OCI-LY7 (cell line): ENCODE results near the gene DGLUCY. TPM values are rescaled to one million over a fixed set of nuclear protein-coding genes. Genes with fewer than 3 reads are reported as not detected.

Source experiments
- BruUV-seq: library from RNA; stranded (reverse); fragments of 400-500 nt; replicated peaks from 2 replicates; lab custom pipeline; 2021; lab: Mats Ljungman, UMichigan
- CTCF ChIA-PET: fragments of 300-600 bp; sonication (Branson Sonifier 250); formaldehyde crosslinking; loops from one replicate; lab custom pipeline; 2022; ENCODE audit warnings: antibody characterized with exemption; ENCODE audit not compliant: unreplicated experiment; lab: Charles Lee
- POLR2A ChIA-PET: fragments of 300-600 bp; sonication (Branson Sonifier 250); formaldehyde crosslinking; loops from one replicate; lab custom pipeline; 2022; ENCODE audit warnings: antibody characterized with exemption; lab: Charles Lee
- DNase-seq: peaks from one replicate; pipeline ENCODE4 v3.0.0-alpha.2; 2015; ENCODE audit warnings: low spot score
- H2AFZ ChIP-seq: fragments of 200-600 bp; sonication (generic), shearing (Covaris generic); 2 replicates; pipeline ENCODE4 v1.6.1; 2014; ENCODE audit warnings: mild to moderate bottlenecking, antibody characterized with exemption, low read length, moderate library complexity
- H3K27ac ChIP-seq: fragments of 200-600 bp; sonication (generic); 2 replicates; pipeline ENCODE4 v1.5.1; 2014; ENCODE audit warnings: mixed run types, low read depth, mild to moderate bottlenecking, moderate library complexity, low read length, inconsistent platforms; ENCODE audit not compliant: poor library complexity, severe bottlenecking
- H3K36me3 ChIP-seq: fragments of 200-600 bp; sonication (generic); 2 replicates; pipeline ENCODE4 v1.6.1; 2014; ENCODE audit warnings: mild to moderate bottlenecking, antibody characterized with exemption, low read length, moderate library complexity, mixed read lengths; ENCODE audit not compliant: insufficient read depth
- H3K4me1 ChIP-seq: fragments of 200-600 bp; sonication (generic); 2 replicates; pipeline ENCODE4 v1.5.1; 2014; ENCODE audit warnings: mild to moderate bottlenecking, low read length; ENCODE audit not compliant: insufficient read depth, poor library complexity, severe bottlenecking
- H3K4me2 ChIP-seq: fragments of 200-600 bp; sonication (generic); 2 replicates; pipeline ENCODE4 v1.6.1; 2014; ENCODE audit warnings: mild to moderate bottlenecking, low read length
- H3K4me3 ChIP-seq: fragments of 200-600 bp; sonication (generic); 2 replicates; pipeline ENCODE4 v1.5.1; 2014; ENCODE audit warnings: mild to moderate bottlenecking, low read depth, low read length; ENCODE audit not compliant: poor library complexity, severe bottlenecking
- H3K79me2 ChIP-seq: fragments of 200-600 bp; sonication (generic); 2 replicates; pipeline ENCODE4 v1.6.1; 2016; ENCODE audit warnings: low read depth, mild to moderate bottlenecking, low read length, moderate library complexity, mixed read lengths; ENCODE audit not compliant: insufficient read depth
- H3K9me2 ChIP-seq: fragments of 200-600 bp; sonication (generic); 2 replicates; pipeline ENCODE4 v1.6.1; 2016; ENCODE audit warnings: mild to moderate bottlenecking, low read length, mixed read lengths; ENCODE audit not compliant: insufficient read depth
- H3K9me3 ChIP-seq: fragments of 200-600 bp; sonication (generic); 2 replicates; pipeline ENCODE4 v1.6.1; 2014; ENCODE audit warnings: mild to moderate bottlenecking, mixed run types, low read length, mixed read lengths
- H4K20me1 ChIP-seq: fragments of 200-600 bp; sonication (generic); 2 replicates; pipeline ENCODE4 v1.6.1; 2014; ENCODE audit warnings: mild to moderate bottlenecking, antibody characterized with exemption, low read length, moderate library complexity, mixed read lengths; ENCODE audit not compliant: insufficient read depth
- EZH2phosphoT487 ChIP-seq: fragments of 200-600 bp; sonication (generic); IDR thresholded peaks from 2 replicates; pipeline ENCODE4 v1.6.1; 2018; ENCODE audit warnings: low read depth, borderline replicate concordance, mild to moderate bottlenecking, mixed run types, antibody characterized with exemption, low read length, moderate library complexity, mixed read lengths
- intact Hi-C: fragments of 100-400 bp; cut with micrococcal nuclease; formaldehyde crosslinking; loops from one replicate; pipeline ENCODE4 v1.10.0; 2022; ENCODE audit not compliant: unreplicated experiment
- total RNA-seq, 2 experiments: library from RNA; depleted of rRNA in 1 of 2; stranded (reverse); fragments of >200 nt in 1 of 2; shearing (Covaris generic) in 1 of 2; gene quantifications; 2 replicates each; pipeline ENCODE4 v1.2.3, GENCODE V29; 2014 to 2022
- TF ChIP-seq, protein P1 (sequence below): fragments of 200-600 bp; sonication (generic); conservative IDR thresholded peaks from 2 replicates; pipeline ENCODE4 v1.5.1; 2014; ENCODE audit warnings: mild to moderate bottlenecking, antibody characterized with exemption, low read length, moderate library complexity, mixed read lengths

The DGLUCY gene
- total RNA-seq, 2 experiments from 2014 or later: 37.6 to 56.8 TPM

DNA sequence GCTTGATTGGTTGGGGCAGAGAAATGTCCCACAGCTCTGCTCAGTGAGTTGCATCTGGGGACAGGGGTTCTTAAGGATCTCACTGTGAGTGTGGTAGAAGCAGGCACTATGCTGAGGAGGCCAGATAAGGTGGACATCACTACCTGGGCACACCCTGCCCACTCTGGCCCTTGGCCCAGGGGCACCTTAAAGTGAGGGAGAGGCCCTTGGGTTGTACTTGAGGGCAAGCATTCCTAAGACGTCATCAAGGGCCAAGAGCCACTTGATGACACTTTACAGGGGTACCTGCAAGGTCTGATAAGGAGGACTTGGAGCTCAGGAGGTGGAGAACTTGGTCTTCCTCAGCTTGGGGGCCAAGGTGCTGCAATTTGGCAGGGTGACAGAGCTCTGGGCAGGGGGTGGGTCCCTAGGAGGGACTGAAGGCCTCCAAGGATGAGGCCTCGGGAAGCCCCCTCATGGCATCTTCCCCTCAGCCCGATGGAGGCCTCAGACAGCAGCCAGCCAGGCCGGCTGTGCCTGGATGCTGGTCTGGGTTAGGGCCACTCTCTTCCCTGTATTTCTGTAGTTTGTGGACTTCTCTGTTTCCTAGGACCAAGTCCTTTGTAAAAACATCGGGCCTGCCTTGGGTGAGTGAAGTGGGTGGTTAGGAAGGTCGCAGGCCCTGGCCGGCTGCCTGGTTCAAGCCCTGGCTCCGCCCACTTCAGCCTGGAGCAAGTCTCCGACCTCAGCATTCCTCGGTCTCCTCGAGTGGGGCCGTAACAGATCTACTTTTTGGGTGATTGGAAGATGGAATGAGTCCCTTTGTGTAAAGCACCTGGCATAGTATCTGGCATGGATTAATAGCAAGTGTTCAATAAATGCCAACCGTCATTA, 105.9 kb downstream of the DGLUCY start:
- Histone ChIP-seq H3K79me2 (no peaks in the 10 kb centered on the region), H3K36me3 (peaks cover 18% of the 10 kb centered on the region), H4K20me1 (no peaks in the 10 kb centered on the region), H3K9me2 (no peaks in the 10 kb centered on the region), H3K4me3 (no peak overlapping the region), H3K4me2 (no peak overlapping the region), H2AFZ (no peak overlapping the region), H3K27ac (no peak overlapping the region), H3K4me1 (peaks cover 4% of the 10 kb centered on the region), H3K9me3 (no peaks in the 10 kb centered on the region)
- BruUV-seq: no TSS peak
- no peak for DNase-seq
- CTCF ChIA-PET: no interaction called here
- POLR2A ChIA-PET: no interaction called here
- TF ChIP-seq, protein P1, sequence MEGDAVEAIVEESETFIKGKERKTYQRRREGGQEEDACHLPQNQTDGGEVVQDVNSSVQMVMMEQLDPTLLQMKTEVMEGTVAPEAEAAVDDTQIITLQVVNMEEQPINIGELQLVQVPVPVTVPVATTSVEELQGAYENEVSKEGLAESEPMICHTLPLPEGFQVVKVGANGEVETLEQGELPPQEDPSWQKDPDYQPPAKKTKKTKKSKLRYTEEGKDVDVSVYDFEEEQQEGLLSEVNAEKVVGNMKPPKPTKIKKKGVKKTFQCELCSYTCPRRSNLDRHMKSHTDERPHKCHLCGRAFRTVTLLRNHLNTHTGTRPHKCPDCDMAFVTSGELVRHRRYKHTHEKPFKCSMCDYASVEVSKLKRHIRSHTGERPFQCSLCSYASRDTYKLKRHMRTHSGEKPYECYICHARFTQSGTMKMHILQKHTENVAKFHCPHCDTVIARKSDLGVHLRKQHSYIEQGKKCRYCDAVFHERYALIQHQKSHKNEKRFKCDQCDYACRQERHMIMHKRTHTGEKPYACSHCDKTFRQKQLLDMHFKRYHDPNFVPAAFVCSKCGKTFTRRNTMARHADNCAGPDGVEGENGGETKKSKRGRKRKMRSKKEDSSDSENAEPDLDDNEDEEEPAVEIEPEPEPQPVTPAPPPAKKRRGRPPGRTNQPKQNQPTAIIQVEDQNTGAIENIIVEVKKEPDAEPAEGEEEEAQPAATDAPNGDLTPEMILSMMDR: no peak
- TF ChIP-seq EZH2phosphoT487: no peak
- intact Hi-C loops: no loop called here

DNA sequence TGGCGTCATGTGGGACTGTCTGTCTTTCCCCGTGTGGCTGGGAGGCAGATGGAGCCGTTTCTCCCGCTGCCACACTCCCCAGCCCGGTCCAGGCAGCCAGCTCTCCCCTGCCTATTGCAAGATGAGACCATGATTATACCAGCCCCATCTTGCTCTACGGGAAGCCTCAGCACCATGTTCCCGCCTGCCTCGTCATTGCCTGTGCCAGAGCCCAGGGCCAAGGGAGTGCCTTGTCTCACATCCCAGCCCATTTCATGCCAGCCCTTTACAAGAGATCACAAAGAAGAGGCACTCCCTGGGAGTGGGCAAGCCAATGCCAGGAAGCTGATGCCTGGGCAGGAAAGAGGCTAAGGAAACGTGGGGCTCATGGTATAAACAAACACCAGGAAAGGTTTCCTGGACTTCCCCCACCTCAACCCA, 106.7 kb downstream of the DGLUCY start:
- H2AFZ ChIP-seq: no peak overlapping the region
- no peak overlapping the region for H3K4me3 ChIP-seq
- H3K36me3 ChIP-seq: peaks cover 13% of the 10 kb centered on the region
- POLR2A ChIA-PET: no interaction called here
- H4K20me1 ChIP-seq: no peaks in the 10 kb centered on the region
- H3K9me3 ChIP-seq: no peaks in the 10 kb centered on the region
- CTCF ChIA-PET: no interaction called here
- DNase-seq: no peak
- peaks cover 4% of the 10 kb centered on the region for H3K4me1 ChIP-seq
- intact Hi-C loops: no loop called here
- no TSS peak for BruUV-seq
- no peak overlapping the region for H3K4me2 ChIP-seq
- H3K27ac ChIP-seq: no peak overlapping the region
- H3K79me2 ChIP-seq: no peaks in the 10 kb centered on the region
- H3K9me2 ChIP-seq: no peaks in the 10 kb centered on the region
- TF ChIP-seq EZH2phosphoT487: no peak
- TF ChIP-seq, protein P1: no peak

DNA sequence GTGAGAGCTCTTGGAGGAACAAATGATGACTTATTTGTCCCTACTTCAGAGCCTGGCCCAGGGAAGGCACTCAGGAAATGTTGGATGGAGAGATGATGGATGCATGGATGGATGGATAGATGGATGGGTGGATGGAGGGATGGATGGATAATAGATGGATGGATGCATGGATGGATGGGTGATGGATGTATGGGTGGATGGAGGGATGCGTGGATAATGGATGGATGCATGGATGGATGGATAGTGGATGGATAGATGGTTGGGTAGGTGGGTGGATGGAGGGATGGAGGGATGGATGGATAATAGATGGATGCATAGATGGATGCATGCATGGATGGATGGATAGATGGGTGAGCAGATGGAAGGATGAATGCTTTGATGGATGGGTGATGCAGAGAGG, 107.4 kb downstream of the DGLUCY start:
- ChIA-PET CTCF (no interaction called here), POLR2A (no interaction called here)
- Histone ChIP-seq H3K79me2 (no peaks in the 10 kb centered on the region), H3K36me3 (peaks cover 7% of the 10 kb centered on the region; the same call in 1 of the 2 replicates), H3K4me3 (no peak overlapping the region), H3K9me2 (no peaks in the 10 kb centered on the region), H2AFZ (no peak overlapping the region), H3K4me1 (peaks cover 4% of the 10 kb centered on the region), H3K9me3 (no peaks in the 10 kb centered on the region), H3K4me2 (no peak overlapping the region), H4K20me1 (no peaks in the 10 kb centered on the region), H3K27ac (no peak overlapping the region)
- no peak for DNase-seq
- intact Hi-C loops: no loop called here
- TF ChIP-seq, protein P1: no peak
- no peak for TF ChIP-seq EZH2phosphoT487
- BruUV-seq: no TSS peak
